ENCODE results near the gene DOCK2. TPM values are rescaled to one million over a fixed set of nuclear protein-coding genes. Genes with fewer than 3 reads are reported as not detected.
A peak's percentile ranks its signal among the peaks of the same experiment; 100 is the strongest.

DOCK2 gene
- total and polyA plus RNA-seq, 9 of the 15 experiments (the other 6 are each of a cell fraction or from before 2014, with no cell fraction given) = 4.5 to 42.6 (median 20.5) TPM

DNA sequence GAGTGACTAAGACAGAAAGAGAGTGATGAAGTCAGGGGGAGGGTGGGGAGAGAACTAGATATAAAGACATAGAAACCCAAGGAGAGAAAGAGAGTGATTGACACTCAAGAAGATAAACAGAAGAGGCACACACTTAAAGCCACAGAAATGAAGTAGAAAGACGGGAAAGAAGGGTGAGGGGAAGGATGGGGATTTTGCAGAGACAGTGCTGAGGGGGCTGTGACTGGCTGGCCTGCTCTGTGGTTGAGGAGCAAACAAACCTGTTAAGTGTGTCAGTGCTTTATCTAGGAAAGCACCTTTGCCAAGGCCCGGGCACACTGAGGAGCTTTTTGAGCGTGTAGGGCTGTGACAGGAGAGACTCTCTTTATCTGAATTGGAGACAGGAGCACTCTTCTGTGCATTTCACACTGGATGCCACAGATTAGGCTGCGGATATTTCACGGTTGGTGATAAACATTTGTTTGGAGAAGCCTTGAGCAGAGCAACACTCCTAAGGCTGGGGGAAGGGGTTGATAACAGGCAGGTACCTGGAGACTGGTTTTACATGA lies 109.1 kb downstream of the DOCK2 start (continued):
- TF ChIP-seq, protein P1, sequence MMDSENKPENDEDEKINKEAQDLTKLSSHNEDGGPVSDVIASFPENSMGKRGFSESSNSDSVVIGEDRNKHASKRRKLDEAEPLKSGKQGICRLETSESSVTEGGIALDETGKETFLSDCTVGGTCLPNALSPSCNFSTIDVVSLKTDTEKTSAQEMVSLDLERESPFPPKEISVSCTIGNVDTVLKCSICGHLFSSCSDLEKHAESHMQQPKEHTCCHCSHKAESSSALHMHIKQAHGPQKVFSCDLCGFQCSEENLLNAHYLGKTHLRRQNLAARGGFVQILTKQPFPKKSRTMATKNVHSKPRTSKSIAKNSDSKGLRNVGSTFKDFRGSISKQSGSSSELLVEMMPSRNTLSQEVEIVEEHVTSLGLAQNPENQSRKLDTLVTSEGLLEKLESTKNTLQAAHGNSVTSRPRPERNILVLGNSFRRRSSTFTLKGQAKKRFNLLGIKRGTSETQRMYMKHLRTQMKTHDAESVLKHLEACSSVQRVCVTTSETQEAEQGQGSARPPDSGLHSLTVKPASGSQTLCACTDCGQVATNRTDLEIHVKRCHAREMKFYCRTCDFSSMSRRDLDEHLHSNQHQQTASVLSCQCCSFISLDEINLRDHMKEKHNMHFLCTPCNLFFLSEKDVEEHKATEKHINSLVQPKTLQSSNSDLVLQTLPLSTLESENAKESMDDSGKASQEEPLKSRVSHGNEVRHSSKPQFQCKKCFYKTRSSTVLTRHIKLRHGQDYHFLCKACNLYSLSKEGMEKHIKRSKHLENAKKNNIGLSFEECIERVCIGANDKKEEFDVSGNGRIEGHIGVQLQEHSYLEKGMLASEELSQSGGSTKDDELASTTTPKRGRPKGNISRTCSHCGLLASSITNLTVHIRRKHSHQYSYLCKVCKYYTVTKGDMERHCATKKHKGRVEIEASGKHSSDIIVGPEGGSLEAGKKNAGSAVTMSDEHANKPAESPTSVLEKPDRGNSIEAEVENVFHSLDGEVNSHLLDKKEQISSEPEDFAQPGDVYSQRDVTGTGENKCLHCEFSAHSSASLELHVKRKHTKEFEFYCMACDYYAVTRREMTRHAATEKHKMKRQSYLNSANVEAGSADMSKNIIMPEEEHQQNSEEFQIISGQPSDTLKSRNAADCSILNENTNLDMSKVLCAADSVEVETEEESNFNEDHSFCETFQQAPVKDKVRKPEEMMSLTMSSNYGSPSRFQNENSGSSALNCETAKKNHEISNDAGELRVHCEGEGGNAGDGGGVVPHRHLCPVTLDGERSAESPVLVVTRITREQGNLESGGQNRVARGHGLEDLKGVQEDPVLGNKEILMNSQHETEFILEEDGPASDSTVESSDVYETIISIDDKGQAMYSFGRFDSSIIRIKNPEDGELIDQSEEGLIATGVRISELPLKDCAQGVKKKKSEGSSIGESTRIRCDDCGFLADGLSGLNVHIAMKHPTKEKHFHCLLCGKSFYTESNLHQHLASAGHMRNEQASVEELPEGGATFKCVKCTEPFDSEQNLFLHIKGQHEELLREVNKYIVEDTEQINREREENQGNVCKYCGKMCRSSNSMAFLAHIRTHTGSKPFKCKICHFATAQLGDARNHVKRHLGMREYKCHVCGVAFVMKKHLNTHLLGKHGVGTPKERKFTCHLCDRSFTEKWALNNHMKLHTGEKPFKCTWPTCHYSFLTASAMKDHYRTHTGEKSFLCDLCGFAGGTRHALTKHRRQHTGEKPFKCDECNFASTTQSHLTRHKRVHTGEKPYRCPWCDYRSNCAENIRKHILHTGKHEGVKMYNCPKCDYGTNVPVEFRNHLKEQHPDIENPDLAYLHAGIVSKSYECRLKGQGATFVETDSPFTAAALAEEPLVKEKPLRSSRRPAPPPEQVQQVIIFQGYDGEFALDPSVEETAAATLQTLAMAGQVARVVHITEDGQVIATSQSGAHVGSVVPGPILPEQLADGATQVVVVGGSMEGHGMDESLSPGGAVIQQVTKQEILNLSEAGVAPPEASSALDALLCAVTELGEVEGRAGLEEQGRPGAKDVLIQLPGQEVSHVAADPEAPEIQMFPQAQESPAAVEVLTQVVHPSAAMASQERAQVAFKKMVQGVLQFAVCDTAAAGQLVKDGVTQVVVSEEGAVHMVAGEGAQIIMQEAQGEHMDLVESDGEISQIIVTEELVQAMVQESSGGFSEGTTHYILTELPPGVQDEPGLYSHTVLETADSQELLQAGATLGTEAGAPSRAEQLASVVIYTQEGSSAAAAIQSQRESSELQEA (IDR thresholded peaks at IDR 0.05; ENCODE audit: low read depth) = no peak
- peak; percentile 68 for TF ChIP-seq SMAD4 (CRISPR knock-in tag; conservative IDR thresholded peaks at IDR 0.05)
- TF ChIP-seq ZNF232 (CRISPR knock-in tag; IDR thresholded peaks at IDR 0.05) = no peak
- TF ChIP-seq, protein P2, sequence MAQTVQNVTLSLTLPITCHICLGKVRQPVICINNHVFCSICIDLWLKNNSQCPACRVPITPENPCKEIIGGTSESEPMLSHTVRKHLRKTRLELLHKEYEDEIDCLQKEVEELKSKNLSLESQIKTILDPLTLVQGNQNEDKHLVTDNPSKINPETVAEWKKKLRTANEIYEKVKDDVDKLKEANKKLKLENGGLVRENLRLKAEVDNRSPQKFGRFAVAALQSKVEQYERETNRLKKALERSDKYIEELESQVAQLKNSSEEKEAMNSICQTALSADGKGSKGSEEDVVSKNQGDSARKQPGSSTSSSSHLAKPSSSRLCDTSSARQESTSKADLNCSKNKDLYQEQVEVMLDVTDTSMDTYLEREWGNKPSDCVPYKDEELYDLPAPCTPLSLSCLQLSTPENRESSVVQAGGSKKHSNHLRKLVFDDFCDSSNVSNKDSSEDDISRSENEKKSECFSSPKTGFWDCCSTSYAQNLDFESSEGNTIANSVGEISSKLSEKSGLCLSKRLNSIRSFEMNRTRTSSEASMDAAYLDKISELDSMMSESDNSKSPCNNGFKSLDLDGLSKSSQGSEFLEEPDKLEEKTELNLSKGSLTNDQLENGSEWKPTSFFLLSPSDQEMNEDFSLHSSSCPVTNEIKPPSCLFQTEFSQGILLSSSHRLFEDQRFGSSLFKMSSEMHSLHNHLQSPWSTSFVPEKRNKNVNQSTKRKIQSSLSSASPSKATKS (CRISPR knock-in tag; IDR thresholded peaks at IDR 0.05) = no peak
- TF ChIP-seq ZFP1 (CRISPR knock-in tag; IDR thresholded peaks at IDR 0.05) = no peak
- no peak for TF ChIP-seq XRCC3 (IDR thresholded peaks at IDR 0.05)
- TF ChIP-seq NR2C2 (CRISPR knock-in tag; IDR thresholded peaks at IDR 0.05) = no peak
- no peak for TF ChIP-seq NR2C2 (tag; IDR thresholded peaks at IDR 0.05)
- no peak for TF ChIP-seq HMG20A (CRISPR knock-in tag; conservative IDR thresholded peaks at IDR 0.05)
- TF ChIP-seq DNMT1 (IDR thresholded peaks at IDR 0.05) = no peak
- peak; percentile 77 for TF ChIP-seq HDAC3 (IDR thresholded peaks at IDR 0.05; ENCODE audit: borderline replicate concordance, partially characterized antibody)
- TF ChIP-seq PCBP2 (IDR thresholded peaks at IDR 0.05; ENCODE audit: low read depth, low read length, poor library complexity, severe bottlenecking) = no peak
- no peak for TF ChIP-seq HCFC1 (IDR thresholded peaks at IDR 0.05; ENCODE audit: low read depth, low read length)
- TF ChIP-seq ZNF699 (CRISPR knock-in tag; IDR thresholded peaks at IDR 0.05; ENCODE audit: insufficient replicate concordance) = no peak
- TF ChIP-seq BMI1 (IDR thresholded peaks at IDR 0.05; ENCODE audit: low read length) = no peak
- TF ChIP-seq POLR2A (conservative IDR thresholded peaks at IDR 0.05) = no peak
- TF ChIP-seq, protein P3, sequence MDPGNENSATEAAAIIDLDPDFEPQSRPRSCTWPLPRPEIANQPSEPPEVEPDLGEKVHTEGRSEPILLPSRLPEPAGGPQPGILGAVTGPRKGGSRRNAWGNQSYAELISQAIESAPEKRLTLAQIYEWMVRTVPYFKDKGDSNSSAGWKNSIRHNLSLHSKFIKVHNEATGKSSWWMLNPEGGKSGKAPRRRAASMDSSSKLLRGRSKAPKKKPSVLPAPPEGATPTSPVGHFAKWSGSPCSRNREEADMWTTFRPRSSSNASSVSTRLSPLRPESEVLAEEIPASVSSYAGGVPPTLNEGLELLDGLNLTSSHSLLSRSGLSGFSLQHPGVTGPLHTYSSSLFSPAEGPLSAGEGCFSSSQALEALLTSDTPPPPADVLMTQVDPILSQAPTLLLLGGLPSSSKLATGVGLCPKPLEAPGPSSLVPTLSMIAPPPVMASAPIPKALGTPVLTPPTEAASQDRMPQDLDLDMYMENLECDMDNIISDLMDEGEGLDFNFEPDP (CRISPR knock-in tag; IDR thresholded peaks at IDR 0.05) = no peak
- TF ChIP-seq CAMTA2 (CRISPR knock-in tag; conservative IDR thresholded peaks at IDR 0.05) = no peak
- TF ChIP-seq GATAD2A (IDR thresholded peaks at IDR 0.05) = peak; percentile 12; the same call in 1 of the 2 replicates

All from K562 (cell line).